Stomach (tissue), 9 donors: ENCODE results near the gene MCL1. TPM values are rescaled to one million over a fixed set of nuclear protein-coding genes. Genes with fewer than 3 reads are reported as not detected.

Experiments used
- DNase-seq, 2 donors: peaks; one replicate each; pipeline versions ENCODE4 v3.0.0 to v3.0.0-alpha.2; 2013 to 2019
- H3K27ac ChIP-seq, 5 donors: fragments of 200-600 bp in 4 of 5; sonication (generic) in 4 of 5; one replicate each; pipeline ENCODE4 v1.5.1; 2013 to 2019; ENCODE audit warnings: mild to moderate bottlenecking in 1 of 5, moderate library complexity in 1 of 5
- H3K27me3 ChIP-seq, 3 donors: fragments of 200-600 bp; sonication (generic); one replicate each; pipeline ENCODE4 v1.5.1; 2017 to 2019; ENCODE audit warnings: mixed run types in 1 of 3
- H3K36me3 ChIP-seq, 4 donors: fragments of 200-600 bp; sonication (generic); 1 replicate in 3 of 4; 2 replicates in 1 of 4; pipeline ENCODE4 v1.5.1; 2016 to 2019
- H3K4me1 ChIP-seq, 4 donors: fragments of 200-600 bp; sonication (generic); one replicate each; pipeline ENCODE4 v1.5.1; 2016 to 2019
- H3K4me3 ChIP-seq, 4 donors: fragments of 200-600 bp; sonication (generic) in 3 of 4; one replicate each; pipeline ENCODE4 v1.5.1; 2016 to 2019; ENCODE audit warnings: mild to moderate bottlenecking in 1 of 4
- H3K9me3 ChIP-seq, 4 donors: fragments of 200-600 bp; sonication (generic); one replicate each; pipeline ENCODE4 v1.5.1; 2016 to 2019
- CTCF ChIP-seq, 7 experiments: fragments of 450-650 bp in 4 of 7; fragments of 200-600 bp in 3 of 7; sonication (generic) in 3 of 7; IDR thresholded peaks; one replicate each; pipeline ENCODE4 v1.5.1; 2016 to 2019; ENCODE audit warnings: antibody characterized with exemption in 7 of 7, control low read depth in 2 of 7, mild to moderate bottlenecking in 1 of 7
- EP300 ChIP-seq: sonication (generic); formaldehyde crosslinking; IDR thresholded peaks from one replicate; pipeline ENCODE4 v1.6.1; 2017; ENCODE audit warnings: antibody characterized with exemption
- POLR2A ChIP-seq, 4 donors: fragments of 450-650 bp; IDR thresholded peaks; one replicate each; pipeline ENCODE4 v1.6.1; 2016; ENCODE audit warnings: antibody characterized with exemption in 4 of 4, control low read depth in 2 of 4, mild to moderate bottlenecking in 1 of 4, moderate library complexity in 1 of 4
- POLR2AphosphoS5 ChIP-seq, 3 donors: sonication (generic); formaldehyde crosslinking; IDR thresholded peaks; one replicate each; pipeline ENCODE4 v1.6.1; 2016; ENCODE audit warnings: antibody characterized with exemption in 3 of 3
- WGBS, 5 donors: extraction: QIAGEN DNeasy Blood & Tissue Kit in 3 of 5; methylation state at CpG; one replicate each; pipeline versions ENCODE4 v1.1.5 to v1.1.7; 2013 to 2018; 5-methylcytosine and 5-hydroxymethylcytosine counted together
- intact Hi-C: fragments of 100-400 bp; cut with DNase I; formaldehyde crosslinking; loops from one replicate; pipeline ENCODE4 v1.15.1; 2023; ENCODE audit warnings: low total_unique reads
- polyA plus RNA-seq, 3 donors: library from polyadenylated mRNA; stranded (reverse); fragments of 200-250 nt; gene quantifications; one replicate each; pipeline ENCODE4 v1.2.3, GENCODE V29; 2013
- total RNA-seq, 5 donors: library from RNA; depleted of rRNA; stranded (reverse); fragments of >200 nt; gene quantifications; one replicate each; pipeline versions ENCODE4 v1.1.0 to v1.2.3, GENCODE V29; 2014 to 2016
- donor health status: healthy with polysubstance abuse.
- donor health status: Bipolar disorder and iron deficiency.
- donor health status: healthy.

Gene MCL1
- total and polyA plus RNA-seq, 8 donors: 77.7 to 330 (median 121) TPM

GRCh38 chr1:150543500-150544143 lies 35.8 kb downstream of the MCL1 start:
- peak in 1 of 2 donors; percentile 75 for DNase-seq
- H3K27ac ChIP-seq: peak overlapping the region in 3 of 5 donors; percentile 38 to 62 (median 62)
- H3K36me3 ChIP-seq: no peaks in the 10 kb centered on the region
- no peak for TF ChIP-seq POLR2A (IDR thresholded peaks at IDR 0.05)
- peak in 2 of 3 donors; percentile 26 to 30 for TF ChIP-seq POLR2AphosphoS5 (IDR thresholded peaks at IDR 0.05)
- TF ChIP-seq EP300: no peak
- TF ChIP-seq CTCF (IDR thresholded peaks at IDR 0.05): no peak
- no peaks in the 10 kb centered on the region for H3K9me3 ChIP-seq
- intact Hi-C loops: no loop called here
- H3K4me3 ChIP-seq: no peak overlapping the region
- H3K4me1 ChIP-seq: peaks cover 5 to 26% (median 8%) of the 10 kb centered on the region in 4 donors
- WGBS, 5 donors: 56 to 64% (median 59%) methylated on average over 13 of the region's 13 CpGs
- H3K27me3 ChIP-seq: no peaks in the 10 kb centered on the region

- Histone ChIP-seq H3K27me3 (no peaks in the 10 kb centered on the region), H3K36me3 (no peaks in the 10 kb centered on the region), H3K4me3 (no peak overlapping the region), H3K27ac (peak overlapping the region in 3 of 5 donors; percentile 31 to 79 (median 52)), H3K4me1 (peaks cover 0 to 12% (median 7%) of the 10 kb centered on the region in 4 donors), H3K9me3 (no peaks in the 10 kb centered on the region)
- intact Hi-C loops: no loop called here
- no peak for TF ChIP-seq EP300
- no peak for DNase-seq
- 68 to 79% (median 74%) methylated on average over 16 to 17 of the region's 17 CpGs for WGBS, 5 donors
Measured at GRCh38 chr1:150537732-150538684, 41.4 kb downstream of the MCL1 start.

- TF ChIP-seq CTCF (IDR thresholded peaks at IDR 0.05) (no peak), POLR2A (IDR thresholded peaks at IDR 0.05) (no peak), POLR2AphosphoS5 (IDR thresholded peaks at IDR 0.05) (no peak), EP300 (no peak)
- 88 to 94% (median 93%) methylated on average over 12 of the region's 12 CpGs for WGBS, 5 donors
- Histone ChIP-seq H3K36me3 (no peaks in the 10 kb centered on the region), H3K27ac (peak overlapping the region in 3 of 5 donors; percentile 31 to 79 (median 52)), H3K9me3 (no peaks in the 10 kb centered on the region), H3K27me3 (no peaks in the 10 kb centered on the region), H3K4me1 (peaks cover 0 to 22% (median 16%) of the 10 kb centered on the region in 4 donors), H3K4me3 (no peak overlapping the region)
- intact Hi-C loops: no loop called here
- DNase-seq: no peak
Measured at GRCh38 chr1:150536836-150537731, 42.3 kb downstream of the MCL1 start.

- intact Hi-C loops: no loop called here
- H3K36me3 ChIP-seq: no peaks in the 10 kb centered on the region
- H3K4me3 ChIP-seq: no peak overlapping the region
- H3K27ac ChIP-seq: no peak overlapping the region
- 82 to 88% (median 85%) methylated on average over 13 to 14 of the region's 14 CpGs for WGBS, 5 donors
- H3K9me3 ChIP-seq: no peaks in the 10 kb centered on the region
- peaks cover 0 to 31% (median 21%) of the 10 kb centered on the region in 4 donors for H3K4me1 ChIP-seq
- H3K27me3 ChIP-seq: no peaks in the 10 kb centered on the region
- no peak for TF ChIP-seq EP300
- TF ChIP-seq POLR2A (IDR thresholded peaks at IDR 0.05): no peak
- TF ChIP-seq CTCF (IDR thresholded peaks at IDR 0.05): no peak
- TF ChIP-seq POLR2AphosphoS5 (IDR thresholded peaks at IDR 0.05): no peak
- no peak for DNase-seq
Measured at GRCh38 chr1:150535511-150536287, 43.7 kb downstream of the MCL1 start.
